Testis (tissue), 2 donors: ENCODE measurements around the gene NETO2.

Source experiments
- POLR2A ChIP-seq: fragments of 450-650 bp; IDR thresholded peaks from one replicate; pipeline ENCODE4 v1.6.1; 2017; ENCODE audit warnings: antibody characterized with exemption, mild to moderate bottlenecking, moderate library complexity
- TF ChIP-seq, protein P1 (sequence below), 3 experiments: fragments of 450-650 bp in 2 of 3; fragments of 200-600 bp in 1 of 3; sonication (generic) in 1 of 3; IDR thresholded peaks; one replicate each; pipeline ENCODE4 v1.5.1; 2016 to 2019; ENCODE audit warnings: antibody characterized with exemption in 3 of 3, mild to moderate bottlenecking in 2 of 3, moderate library complexity in 1 of 3

DNA sequence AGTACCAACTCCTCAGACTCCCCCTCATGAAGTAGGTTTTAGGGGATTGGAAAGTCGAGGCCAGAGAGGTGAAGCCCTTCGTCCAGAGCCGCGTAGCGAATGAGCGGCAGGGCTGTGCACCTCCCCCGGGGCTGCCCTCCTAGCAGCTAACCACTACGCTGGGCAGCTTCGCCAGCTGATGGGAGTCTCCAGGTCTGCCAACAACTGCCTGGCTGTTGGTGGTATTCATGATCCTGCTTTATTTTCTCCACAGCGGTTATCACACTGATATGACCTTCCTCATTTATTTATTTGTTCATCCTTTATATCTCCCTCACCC is 773 bp upstream of the NETO2 start:
- TF ChIP-seq, protein P1, sequence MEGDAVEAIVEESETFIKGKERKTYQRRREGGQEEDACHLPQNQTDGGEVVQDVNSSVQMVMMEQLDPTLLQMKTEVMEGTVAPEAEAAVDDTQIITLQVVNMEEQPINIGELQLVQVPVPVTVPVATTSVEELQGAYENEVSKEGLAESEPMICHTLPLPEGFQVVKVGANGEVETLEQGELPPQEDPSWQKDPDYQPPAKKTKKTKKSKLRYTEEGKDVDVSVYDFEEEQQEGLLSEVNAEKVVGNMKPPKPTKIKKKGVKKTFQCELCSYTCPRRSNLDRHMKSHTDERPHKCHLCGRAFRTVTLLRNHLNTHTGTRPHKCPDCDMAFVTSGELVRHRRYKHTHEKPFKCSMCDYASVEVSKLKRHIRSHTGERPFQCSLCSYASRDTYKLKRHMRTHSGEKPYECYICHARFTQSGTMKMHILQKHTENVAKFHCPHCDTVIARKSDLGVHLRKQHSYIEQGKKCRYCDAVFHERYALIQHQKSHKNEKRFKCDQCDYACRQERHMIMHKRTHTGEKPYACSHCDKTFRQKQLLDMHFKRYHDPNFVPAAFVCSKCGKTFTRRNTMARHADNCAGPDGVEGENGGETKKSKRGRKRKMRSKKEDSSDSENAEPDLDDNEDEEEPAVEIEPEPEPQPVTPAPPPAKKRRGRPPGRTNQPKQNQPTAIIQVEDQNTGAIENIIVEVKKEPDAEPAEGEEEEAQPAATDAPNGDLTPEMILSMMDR (IDR thresholded peaks at IDR 0.05): peak in 2 of 3 experiments; percentile 3 to 9
- TF ChIP-seq POLR2A: no peak
